ENCODE measurements around the gene ATP2B2. TPM values are rescaled to one million over a fixed set of nuclear protein-coding genes. Genes with fewer than 3 reads are reported as not detected.

Gene ATP2B2
- total and polyA plus RNA-seq, 2 of the 8 experiments (the other 6 are each of a cell fraction or from before 2014, with no cell fraction given) = 0.14 to 1.2 TPM

DNA sequence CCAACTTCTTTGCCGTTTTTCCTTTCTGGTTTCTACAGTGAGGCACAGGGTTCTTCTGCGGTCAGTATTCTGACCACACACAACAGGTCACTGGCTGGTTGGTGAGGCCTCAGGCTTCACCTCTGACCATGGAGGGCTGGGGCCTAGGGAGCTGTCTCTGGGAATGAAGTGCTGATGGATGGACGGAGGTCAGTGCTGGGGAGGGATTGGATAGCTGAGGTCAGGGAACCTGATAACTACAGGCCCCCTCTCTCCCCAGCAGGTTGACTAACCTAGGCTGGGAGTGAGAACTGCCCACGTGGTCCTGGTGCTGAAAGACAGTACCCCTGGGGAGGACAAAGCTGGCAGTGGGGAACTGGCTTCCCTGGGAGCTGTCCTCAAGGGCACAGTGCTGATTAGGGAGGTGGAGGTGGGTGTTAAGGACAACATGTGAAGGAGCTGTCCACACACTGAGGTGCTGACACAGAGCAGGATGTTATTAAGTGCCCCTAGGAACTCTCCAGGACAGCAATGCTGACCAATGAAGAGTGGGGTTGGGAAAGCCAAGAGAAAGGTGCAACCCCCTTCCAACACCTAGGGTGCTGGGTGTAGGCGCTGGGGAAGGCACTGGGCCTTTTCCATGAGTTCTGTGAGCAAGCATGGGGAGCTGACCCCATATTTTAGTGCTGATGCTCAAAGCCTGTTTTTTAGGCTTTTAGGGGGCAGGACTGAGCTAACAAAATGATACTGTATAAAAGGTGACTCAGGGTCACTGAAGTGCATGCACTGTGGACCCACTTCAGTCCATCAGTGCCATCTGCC lies 45.2 kb downstream of the ATP2B2 start (continued):
- TF ChIP-seq CHD7 (IDR thresholded peaks at IDR 0.05; ENCODE audit: insufficient replicate concordance, low read length) (peak; percentile 51), USF2 (IDR thresholded peaks at IDR 0.05; ENCODE audit: low read length) (peak; percentile 84), CTCF (IDR thresholded peaks at IDR 0.05; ENCODE audit: control extremely low read depth in 1 of 3, insufficient read depth in 1 of 3, low read depth in 1 of 3, low read length in 3 of 3) (peak in 1 of 3 experiments; percentile 2; a peak in 1 of 4 replicates), TEAD4 (IDR thresholded peaks at IDR 0.05; ENCODE audit: low read depth, low read length) (peak; percentile 41; the same call in 1 of the 2 replicates), CHD2 (IDR thresholded peaks at IDR 0.05; ENCODE audit: low read length) (no peak)

Measured in H1 (cell line).